Measurements from ENCODE around the gene TAF4B.
"Not testable (repeated sequence)": the region's sequence is repeated elsewhere in the genome, so short reads cannot be mapped to it uniquely, and the experiment has no call there.

The TAF4B gene

DNA sequence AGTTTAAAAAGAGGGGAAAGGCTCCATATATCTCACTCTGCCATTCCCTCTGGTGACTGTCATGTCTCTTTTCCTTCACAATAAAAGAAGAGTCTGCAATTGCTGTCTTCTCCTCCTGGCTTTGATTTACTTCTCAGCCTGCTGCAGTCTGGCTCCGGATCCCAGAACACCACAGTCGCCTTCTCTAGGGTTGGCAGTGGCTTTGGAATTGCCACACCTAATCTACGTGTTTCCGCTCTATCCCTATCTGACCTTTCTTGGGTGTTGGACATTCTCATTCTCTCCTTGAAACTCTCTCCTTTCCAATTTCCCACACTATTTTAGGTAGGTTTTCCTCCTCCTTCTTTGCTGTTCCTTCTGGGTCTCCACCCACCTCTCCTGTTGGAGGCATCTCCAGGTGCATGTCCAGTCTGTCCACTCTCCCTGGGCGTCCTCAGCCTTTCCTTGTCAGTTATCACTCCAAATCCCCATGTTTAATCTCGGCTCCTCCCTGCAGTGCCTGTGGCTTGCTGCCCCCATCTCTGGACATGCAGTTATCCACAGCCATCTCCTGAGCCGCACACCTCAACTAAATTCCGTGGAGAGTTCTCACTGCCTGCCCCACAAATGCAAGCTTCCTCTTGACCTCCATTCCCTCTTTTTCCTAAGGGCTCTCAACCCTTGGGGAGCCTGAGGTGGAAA is 209.3 kb downstream of the TAF4B start:
- no peak overlapping the region for H3K4me3 ChIP-seq (ENCODE audit: low read length in 2 of 2)
- H3K36me3 ChIP-seq (ENCODE audit: control insufficient read depth in 2 of 2, insufficient read depth in 2 of 2, low read length in 2 of 2) = no peaks in the 10 kb centered on the region
- H3K27ac ChIP-seq (ENCODE audit: low read depth in 2 of 2, low read length in 2 of 2) = no peak overlapping the region
- no peaks in the 10 kb centered on the region for H3K9me3 ChIP-seq (ENCODE audit: control insufficient read depth in 2 of 2, low read length in 2 of 2)
- H3K4me1 ChIP-seq (ENCODE audit: control insufficient read depth in 2 of 2, insufficient read depth in 2 of 2, low read length in 2 of 2) = no peaks in the 10 kb centered on the region
- H3K27me3 ChIP-seq (ENCODE audit: control insufficient read depth in 2 of 2, insufficient read depth in 2 of 2, low read length in 2 of 2) = no peaks in the 10 kb centered on the region
- no peak overlapping the region for H3K9ac ChIP-seq (ENCODE audit: low read depth in 1 of 2, low read length in 2 of 2)

DNA sequence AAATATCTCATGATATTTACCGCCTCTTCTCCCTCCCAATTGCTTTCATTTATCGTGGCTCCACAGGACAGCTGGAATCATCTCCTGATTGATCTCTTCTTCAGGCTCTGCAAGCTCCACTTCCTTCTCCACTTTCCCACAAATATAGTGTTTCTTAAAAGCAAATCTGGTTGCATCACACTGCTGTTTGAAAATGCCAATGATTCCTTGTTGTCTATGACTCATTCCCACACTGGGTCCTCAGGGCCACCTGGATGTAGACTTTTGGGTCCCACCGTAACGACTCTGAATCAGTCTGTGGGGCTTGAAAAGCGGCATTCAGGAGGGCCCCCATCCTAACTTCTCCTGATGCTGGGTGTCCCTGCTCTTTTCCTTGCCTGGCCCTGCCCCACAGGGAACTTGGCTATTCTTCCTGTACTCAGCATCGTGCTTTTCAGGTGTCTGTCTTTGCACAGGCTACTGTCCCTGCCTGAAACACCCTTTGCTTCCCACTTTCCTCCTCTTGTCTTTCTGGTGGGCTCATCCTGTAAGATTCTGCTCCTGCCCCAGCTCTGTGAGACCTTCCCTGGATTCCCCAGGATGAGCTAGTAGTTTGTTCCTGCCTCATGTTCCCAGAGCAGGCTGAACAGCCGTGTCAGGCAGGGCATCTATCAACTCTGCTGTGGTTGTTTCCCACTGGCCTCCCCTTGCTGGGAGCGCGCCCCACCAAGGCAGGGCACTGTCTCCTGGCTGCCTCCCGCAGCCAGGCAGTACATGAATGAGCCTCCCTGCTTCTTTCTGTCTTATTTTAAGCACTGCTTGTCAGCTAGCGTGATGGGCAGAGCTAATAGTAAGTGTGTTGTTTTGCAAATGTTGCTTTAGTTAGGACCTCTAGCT is 210.2 kb downstream of the TAF4B start:
- H3K9me3 ChIP-seq (ENCODE audit: control insufficient read depth in 2 of 2, low read length in 2 of 2) = no peaks in the 10 kb centered on the region
- H3K27ac ChIP-seq (ENCODE audit: low read depth in 2 of 2, low read length in 2 of 2) = no peak overlapping the region
- H3K9ac ChIP-seq (ENCODE audit: low read depth in 1 of 2, low read length in 2 of 2) = no peak overlapping the region
- no peak overlapping the region for H3K4me3 ChIP-seq (ENCODE audit: low read length in 2 of 2)
- H3K36me3 ChIP-seq (ENCODE audit: control insufficient read depth in 2 of 2, insufficient read depth in 2 of 2, low read length in 2 of 2) = no peaks in the 10 kb centered on the region
- H3K27me3 ChIP-seq (ENCODE audit: control insufficient read depth in 2 of 2, insufficient read depth in 2 of 2, low read length in 2 of 2) = no peaks in the 10 kb centered on the region
- no peaks in the 10 kb centered on the region for H3K4me1 ChIP-seq (ENCODE audit: control insufficient read depth in 2 of 2, insufficient read depth in 2 of 2, low read length in 2 of 2)

GRCh38 chr18:26437634-26438033 is 211.4 kb downstream of the TAF4B start:
- H3K9ac ChIP-seq (ENCODE audit: low read depth in 1 of 2, low read length in 2 of 2); H3K4me1 ChIP-seq (ENCODE audit: control insufficient read depth in 2 of 2, insufficient read depth in 2 of 2, low read length in 2 of 2); H3K27me3 ChIP-seq (ENCODE audit: control insufficient read depth in 2 of 2, insufficient read depth in 2 of 2, low read length in 2 of 2): not testable (repeated sequence)

GRCh38 chr18:26438980-26439379 is 212.7 kb downstream of the TAF4B start:
- Histone ChIP-seq H3K9me3 (ENCODE audit: control insufficient read depth in 2 of 2, low read length in 2 of 2) (no peaks in the 10 kb centered on the region), H3K9ac (ENCODE audit: low read depth in 1 of 2, low read length in 2 of 2) (no peak overlapping the region), H3K4me3 (ENCODE audit: low read length in 2 of 2) (no peak overlapping the region), H3K27me3 (ENCODE audit: control insufficient read depth in 2 of 2, insufficient read depth in 2 of 2, low read length in 2 of 2) (no peaks in the 10 kb centered on the region), H3K36me3 (ENCODE audit: control insufficient read depth in 2 of 2, insufficient read depth in 2 of 2, low read length in 2 of 2) (no peaks in the 10 kb centered on the region), H3K27ac (ENCODE audit: low read depth in 2 of 2, low read length in 2 of 2) (no peak overlapping the region), H3K4me1 (ENCODE audit: control insufficient read depth in 2 of 2, insufficient read depth in 2 of 2, low read length in 2 of 2) (no peaks in the 10 kb centered on the region)

More at GRCh38 chr18:26437634-26438033, 211.4 kb downstream of the TAF4B start:
- not testable (repeated sequence) for H3K36me3 ChIP-seq (ENCODE audit: control insufficient read depth in 2 of 2, insufficient read depth in 2 of 2, low read length in 2 of 2); H3K9me3 ChIP-seq (ENCODE audit: control insufficient read depth in 2 of 2, low read length in 2 of 2); H3K27ac ChIP-seq (ENCODE audit: low read depth in 2 of 2, low read length in 2 of 2); H3K4me3 ChIP-seq (ENCODE audit: low read length in 2 of 2)

- Histone ChIP-seq H3K9ac (ENCODE audit: low read depth in 1 of 2, low read length in 2 of 2) (no peak overlapping the region), H3K36me3 (ENCODE audit: control insufficient read depth in 2 of 2, insufficient read depth in 2 of 2, low read length in 2 of 2) (no peaks in the 10 kb centered on the region), H3K27ac (ENCODE audit: low read depth in 2 of 2, low read length in 2 of 2) (no peak overlapping the region), H3K4me1 (ENCODE audit: control insufficient read depth in 2 of 2, insufficient read depth in 2 of 2, low read length in 2 of 2) (no peaks in the 10 kb centered on the region), H3K4me3 (ENCODE audit: low read length in 2 of 2) (no peak overlapping the region), H3K9me3 (ENCODE audit: control insufficient read depth in 2 of 2, low read length in 2 of 2) (no peaks in the 10 kb centered on the region), H3K27me3 (ENCODE audit: control insufficient read depth in 2 of 2, insufficient read depth in 2 of 2, low read length in 2 of 2) (no peaks in the 10 kb centered on the region)
These were observed 213.3 kb downstream of the TAF4B start for GRCh38 chr18:26439537-26439936.

- Histone ChIP-seq H3K4me1 (ENCODE audit: control insufficient read depth in 2 of 2, insufficient read depth in 2 of 2, low read length in 2 of 2) (no peaks in the 10 kb centered on the region), H3K4me3 (ENCODE audit: low read length in 2 of 2) (no peak overlapping the region), H3K9ac (ENCODE audit: low read depth in 1 of 2, low read length in 2 of 2) (no peak overlapping the region), H3K27me3 (ENCODE audit: control insufficient read depth in 2 of 2, insufficient read depth in 2 of 2, low read length in 2 of 2) (no peaks in the 10 kb centered on the region), H3K9me3 (ENCODE audit: control insufficient read depth in 2 of 2, low read length in 2 of 2) (no peaks in the 10 kb centered on the region), H3K36me3 (ENCODE audit: control insufficient read depth in 2 of 2, insufficient read depth in 2 of 2, low read length in 2 of 2) (no peaks in the 10 kb centered on the region), H3K27ac (ENCODE audit: low read depth in 2 of 2, low read length in 2 of 2) (no peak overlapping the region)
These were observed 214.4 kb downstream of the TAF4B start for GRCh38 chr18:26440644-26441043.

All from mucosa of rectum (tissue), 2 donors.